ENCODE results near the gene ABLIM2. TPM values are rescaled to one million over a fixed set of nuclear protein-coding genes. Genes with fewer than 3 reads are reported as not detected.

The ABLIM2 gene
- total RNA-seq, 1 donor from 2014 or later = 7.5 TPM

DNA sequence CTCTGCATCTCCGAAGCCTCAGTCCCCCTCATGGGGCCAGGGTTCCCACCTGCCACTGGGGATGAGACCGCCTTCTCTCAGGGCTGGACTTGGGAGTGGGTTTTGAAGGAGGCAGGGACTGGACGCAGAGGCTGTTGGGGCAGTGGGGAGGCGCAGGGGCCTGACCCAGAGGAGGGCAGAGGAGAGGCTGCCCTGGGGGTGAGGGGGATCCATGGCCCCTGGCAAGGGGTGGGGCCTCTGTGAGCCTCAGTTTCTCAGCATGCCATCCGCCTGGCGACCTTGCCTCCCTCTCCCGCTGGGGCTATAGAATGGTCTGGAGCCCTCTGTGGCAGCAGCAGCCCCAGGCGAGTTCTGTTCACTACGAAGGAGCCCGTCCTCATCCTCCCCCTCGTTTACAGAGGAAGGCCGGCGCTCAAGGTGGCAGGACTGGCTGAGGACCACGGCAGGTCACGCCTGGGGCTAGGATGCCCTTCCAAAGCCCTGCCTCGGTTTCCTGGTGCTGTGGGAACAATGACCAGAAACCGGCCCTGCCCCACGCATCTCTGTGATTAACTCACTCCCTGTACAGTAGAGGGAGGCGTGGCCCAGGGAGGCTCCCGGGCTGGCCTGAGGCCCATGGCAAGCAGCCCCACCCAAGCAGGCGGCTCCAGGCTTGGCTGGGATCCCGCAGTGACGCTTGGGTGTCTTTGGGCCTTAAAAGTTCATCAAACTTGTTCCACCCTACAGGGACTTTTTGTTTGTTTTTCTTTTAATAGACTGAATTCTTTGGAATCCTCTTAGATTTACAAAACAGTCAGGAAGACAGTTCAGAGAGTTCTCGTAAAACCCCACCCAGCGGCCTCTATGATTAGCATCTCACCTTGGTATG lies 24.5 kb upstream of the ABLIM2 start:
- TF ChIP-seq, protein P1, sequence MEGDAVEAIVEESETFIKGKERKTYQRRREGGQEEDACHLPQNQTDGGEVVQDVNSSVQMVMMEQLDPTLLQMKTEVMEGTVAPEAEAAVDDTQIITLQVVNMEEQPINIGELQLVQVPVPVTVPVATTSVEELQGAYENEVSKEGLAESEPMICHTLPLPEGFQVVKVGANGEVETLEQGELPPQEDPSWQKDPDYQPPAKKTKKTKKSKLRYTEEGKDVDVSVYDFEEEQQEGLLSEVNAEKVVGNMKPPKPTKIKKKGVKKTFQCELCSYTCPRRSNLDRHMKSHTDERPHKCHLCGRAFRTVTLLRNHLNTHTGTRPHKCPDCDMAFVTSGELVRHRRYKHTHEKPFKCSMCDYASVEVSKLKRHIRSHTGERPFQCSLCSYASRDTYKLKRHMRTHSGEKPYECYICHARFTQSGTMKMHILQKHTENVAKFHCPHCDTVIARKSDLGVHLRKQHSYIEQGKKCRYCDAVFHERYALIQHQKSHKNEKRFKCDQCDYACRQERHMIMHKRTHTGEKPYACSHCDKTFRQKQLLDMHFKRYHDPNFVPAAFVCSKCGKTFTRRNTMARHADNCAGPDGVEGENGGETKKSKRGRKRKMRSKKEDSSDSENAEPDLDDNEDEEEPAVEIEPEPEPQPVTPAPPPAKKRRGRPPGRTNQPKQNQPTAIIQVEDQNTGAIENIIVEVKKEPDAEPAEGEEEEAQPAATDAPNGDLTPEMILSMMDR (IDR thresholded peaks at IDR 0.05; ENCODE audit: partially characterized antibody, unreplicated experiment) = no peak
- no peak overlapping the region for H3K27ac Mint-ChIP-seq (ENCODE audit: unreplicated experiment)
- H3K36me3 Mint-ChIP-seq (ENCODE audit: unreplicated experiment) = no peaks in the 10 kb centered on the region
- H3K27me3 Mint-ChIP-seq (ENCODE audit: unreplicated experiment) = peaks cover 5% of the 10 kb centered on the region
- H3K4me3 Mint-ChIP-seq (ENCODE audit: unreplicated experiment) = no peak overlapping the region
- peaks cover 4% of the 10 kb centered on the region for H3K9me3 Mint-ChIP-seq (ENCODE audit: unreplicated experiment)
- H3K4me1 Mint-ChIP-seq (ENCODE audit: low read depth, unreplicated experiment) = peaks cover 8% of the 10 kb centered on the region
- no peak for DNase-seq

DNA sequence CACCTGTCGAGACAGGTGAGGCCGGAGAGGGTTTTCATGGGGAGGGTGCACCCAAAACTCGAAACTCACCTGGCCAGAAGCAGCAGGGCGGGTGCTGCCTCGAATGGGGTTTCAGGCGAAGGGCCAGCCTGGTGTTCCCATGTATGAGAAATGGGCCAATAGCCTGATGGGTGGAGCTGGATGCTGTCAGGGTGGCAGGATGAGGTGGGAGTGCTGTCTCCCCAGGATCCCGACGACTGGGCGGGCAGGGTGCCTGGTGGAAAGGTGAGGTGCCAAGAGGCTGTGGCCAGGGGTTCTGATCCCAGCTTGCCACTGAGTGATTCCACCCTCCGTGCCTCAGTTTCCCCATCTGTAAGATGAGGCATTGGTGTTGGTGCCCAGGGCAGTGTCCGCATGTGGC lies 23.7 kb upstream of the ABLIM2 start:
- Mint-ChIP-seq H3K27ac (ENCODE audit: unreplicated experiment) (no peak overlapping the region), H3K36me3 (ENCODE audit: unreplicated experiment) (no peaks in the 10 kb centered on the region), H3K9me3 (ENCODE audit: unreplicated experiment) (no peaks in the 10 kb centered on the region), H3K4me1 (ENCODE audit: low read depth, unreplicated experiment) (peaks cover 5% of the 10 kb centered on the region), H3K4me3 (ENCODE audit: unreplicated experiment) (no peak overlapping the region), H3K27me3 (ENCODE audit: unreplicated experiment) (peaks cover 5% of the 10 kb centered on the region)
- TF ChIP-seq, protein P1 (IDR thresholded peaks at IDR 0.05; ENCODE audit: partially characterized antibody, unreplicated experiment) = no peak
- DNase-seq = no peak

DNA sequence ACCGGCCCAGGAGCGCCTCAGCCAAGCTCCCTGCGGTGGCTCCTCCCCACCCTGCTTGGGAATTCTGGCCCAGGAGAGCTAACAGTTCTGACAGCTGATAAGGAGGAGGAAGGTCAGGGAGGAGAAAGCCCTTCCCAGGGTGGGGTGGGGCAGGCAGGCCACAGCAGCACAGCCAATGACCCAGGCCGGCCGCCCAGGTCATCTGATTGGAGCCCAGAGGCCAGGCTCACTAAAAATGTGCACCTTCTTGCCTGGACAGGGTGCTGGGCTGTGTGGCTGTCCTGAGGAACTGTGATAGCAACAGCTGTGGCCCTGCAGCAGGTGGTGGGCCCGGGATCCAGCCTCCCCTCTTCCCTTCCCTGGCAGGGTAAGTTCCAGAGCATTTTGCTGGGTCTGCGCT lies 23.2 kb upstream of the ABLIM2 start:
- Mint-ChIP-seq H3K4me3 (ENCODE audit: unreplicated experiment) (no peak overlapping the region), H3K4me1 (ENCODE audit: low read depth, unreplicated experiment) (peaks cover 4% of the 10 kb centered on the region), H3K36me3 (ENCODE audit: unreplicated experiment) (no peaks in the 10 kb centered on the region), H3K27me3 (ENCODE audit: unreplicated experiment) (peaks cover 3% of the 10 kb centered on the region), H3K27ac (ENCODE audit: unreplicated experiment) (no peak overlapping the region), H3K9me3 (ENCODE audit: unreplicated experiment) (no peaks in the 10 kb centered on the region)
- no peak for DNase-seq
- TF ChIP-seq, protein P1 (IDR thresholded peaks at IDR 0.05; ENCODE audit: partially characterized antibody, unreplicated experiment) = no peak

DNA sequence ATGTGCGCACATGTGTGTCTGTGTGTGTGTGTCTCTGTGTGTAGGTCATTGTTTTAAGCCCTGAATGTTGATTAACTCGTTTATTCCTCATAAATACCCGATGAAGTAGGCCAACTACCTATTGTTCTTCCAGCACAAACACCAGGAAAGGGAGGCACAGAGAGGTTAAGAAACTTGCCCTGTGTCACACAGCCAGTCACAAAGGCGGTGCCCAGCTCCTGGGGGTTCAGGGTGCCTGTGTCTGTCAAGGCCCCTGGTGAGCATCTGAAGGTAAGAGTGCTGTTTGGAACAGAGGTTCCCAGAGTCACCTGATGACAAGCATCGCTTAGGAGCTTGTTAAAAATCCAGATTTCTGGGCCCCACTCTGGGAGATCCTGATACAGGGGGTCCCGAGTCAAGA lies 22.5 kb upstream of the ABLIM2 start:
- H3K4me3 Mint-ChIP-seq (ENCODE audit: unreplicated experiment) = no peak overlapping the region
- no peaks in the 10 kb centered on the region for H3K36me3 Mint-ChIP-seq (ENCODE audit: unreplicated experiment)
- peaks cover 3% of the 10 kb centered on the region for H3K27me3 Mint-ChIP-seq (ENCODE audit: unreplicated experiment)
- H3K4me1 Mint-ChIP-seq (ENCODE audit: low read depth, unreplicated experiment) = peaks cover 4% of the 10 kb centered on the region
- no peak for DNase-seq
- TF ChIP-seq, protein P1 (IDR thresholded peaks at IDR 0.05; ENCODE audit: partially characterized antibody, unreplicated experiment) = no peak
- H3K27ac Mint-ChIP-seq (ENCODE audit: unreplicated experiment) = no peak overlapping the region
- H3K9me3 Mint-ChIP-seq (ENCODE audit: unreplicated experiment) = no peaks in the 10 kb centered on the region
